CD4-positive, alpha-beta T cell treated with Interleukin-15 for 4 hours (primary cell): ENCODE data around the gene C4BPA.

Source experiments
- DNase-seq: peaks from one replicate; pipeline ENCODE4 v3.0.0-alpha.2; 2020; ENCODE audit warnings: low spot score

Gene C4BPA

GRCh38 chr1:207103892-207104373, at the start of gene C4BPA:
TSS of gene C4BPA (plus strand) at chr1:207104233. CDS start at chr1:207113026, 8,793 bp downstream.
- no peak for DNase-seq

- no peak for DNase-seq
These were observed 49.5 kb upstream of the C4BPA start for GRCh38 chr1:207054491-207054890.

- no peak for DNase-seq
These were observed 48.5 kb upstream of the C4BPA start for GRCh38 chr1:207055386-207056001.

- DNase-seq: no peak
These were observed 47.4 kb upstream of the C4BPA start for GRCh38 chr1:207056673-207057072.

- DNase-seq: no peak
These were observed 45.8 kb upstream of the C4BPA start for GRCh38 chr1:207058252-207058651.

DNA sequence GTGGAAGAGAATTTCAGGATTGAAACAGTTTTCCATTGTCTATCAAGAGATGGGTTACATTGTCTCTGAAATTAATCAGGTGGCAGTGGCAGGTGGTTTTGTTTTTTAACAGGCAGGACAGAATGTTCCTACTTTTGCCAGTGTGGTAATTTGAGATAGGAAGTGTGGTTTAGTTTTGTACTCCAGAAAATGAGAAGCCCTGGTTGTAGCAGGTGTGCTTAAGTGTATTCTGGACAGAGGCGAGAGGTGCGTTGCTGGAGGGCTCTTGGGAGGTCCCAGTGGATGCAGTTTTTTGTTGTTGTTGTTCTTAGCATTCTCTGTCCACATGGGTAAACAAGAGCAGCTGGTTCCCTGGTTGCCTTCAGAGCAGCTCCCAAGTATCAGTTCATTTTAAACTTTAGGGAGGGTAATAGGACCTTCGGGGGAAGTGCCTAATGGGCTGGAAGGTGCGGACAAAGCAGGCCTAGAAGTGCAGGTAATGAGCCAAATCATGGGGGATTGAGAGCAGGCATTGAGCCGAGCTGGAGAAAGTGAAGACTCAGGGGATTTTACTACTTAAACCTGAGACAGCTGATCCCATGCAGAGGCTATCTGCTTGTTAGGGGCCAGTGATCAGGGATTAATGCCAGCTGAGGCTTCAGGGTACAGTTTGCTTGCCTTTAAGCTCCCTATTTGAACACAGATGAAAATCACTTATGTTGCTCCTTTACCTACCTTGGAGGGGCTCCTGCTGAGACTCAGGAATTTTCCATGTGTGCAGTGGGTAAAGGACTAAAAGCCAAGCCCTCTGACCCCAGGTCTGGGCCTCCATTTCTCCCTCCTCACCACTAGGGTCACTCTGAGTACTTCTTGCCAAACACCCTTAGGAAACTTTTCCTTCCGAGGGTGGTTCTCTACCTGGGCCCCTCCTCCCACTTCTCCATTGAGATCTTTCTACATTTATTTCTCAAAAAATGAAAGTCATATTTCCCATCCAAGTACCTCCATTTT, 44.9 kb upstream of the C4BPA start:
- no peak for DNase-seq

- no peak for DNase-seq
These were observed 44.2 kb upstream of the C4BPA start for GRCh38 chr1:207059881-207060280.

- DNase-seq: no peak
These were observed 43.4 kb upstream of the C4BPA start for GRCh38 chr1:207060596-207060995.

- DNase-seq: no peak
These were observed 42.0 kb upstream of the C4BPA start for GRCh38 chr1:207062058-207062457.

- DNase-seq: no peak
These were observed 41.0 kb upstream of the C4BPA start for GRCh38 chr1:207063014-207063413.

- no peak for DNase-seq
These were observed 39.5 kb upstream of the C4BPA start for GRCh38 chr1:207064561-207064960.

- no peak for DNase-seq
These were observed 36.8 kb upstream of the C4BPA start for GRCh38 chr1:207067185-207067584.

DNA sequence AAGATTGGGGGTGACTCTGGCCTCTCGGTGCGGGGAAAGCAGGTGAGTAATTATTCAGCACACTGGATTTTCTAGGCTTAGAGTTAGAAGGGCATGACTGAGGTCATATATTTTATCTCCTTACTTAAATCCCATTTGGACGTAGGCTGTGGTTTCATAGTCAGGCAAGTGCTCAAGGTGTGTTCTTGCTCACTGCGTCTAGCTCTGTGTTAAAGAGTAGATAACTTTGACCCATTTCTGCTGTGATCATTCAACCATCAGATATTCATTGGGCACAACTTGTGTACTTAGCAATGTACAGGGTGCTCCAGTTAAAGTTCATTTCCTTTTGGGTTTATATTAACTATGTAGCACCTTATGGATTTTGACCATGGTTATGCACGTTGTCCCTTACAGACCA, 36.4 kb upstream of the C4BPA start:
- no peak for DNase-seq

GRCh38 chr1:207069061-207069460, 35.0 kb upstream of the C4BPA start:
- DNase-seq: no peak

- no peak for DNase-seq
These were observed 34.1 kb upstream of the C4BPA start for GRCh38 chr1:207069858-207070506.

GRCh38 chr1:207070811-207071210, 33.2 kb upstream of the C4BPA start:
- DNase-seq: no peak

- no peak for DNase-seq
These were observed 32.6 kb upstream of the C4BPA start for GRCh38 chr1:207071426-207071825.

DNA sequence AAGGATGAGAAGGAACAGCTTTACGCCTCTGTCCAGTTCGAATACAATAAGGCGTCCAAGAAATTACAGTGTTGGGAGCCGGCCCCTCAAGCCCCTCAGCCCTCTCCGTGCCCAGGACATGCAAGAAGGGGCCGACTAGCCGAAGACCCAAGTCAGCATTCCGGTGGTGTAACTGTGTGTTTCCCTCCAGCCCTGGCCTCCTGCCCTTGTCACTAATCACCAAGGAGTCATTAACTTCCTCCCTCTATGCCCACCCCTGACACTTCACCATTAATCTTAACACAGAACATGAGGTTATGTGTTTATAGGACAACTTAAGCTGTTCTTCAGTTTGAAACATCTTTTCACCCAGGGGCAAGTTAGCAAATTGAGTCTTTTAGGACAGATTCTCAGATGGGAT, 31.8 kb upstream of the C4BPA start:
- no peak for DNase-seq

- no peak for DNase-seq
These were observed 29.9 kb upstream of the C4BPA start for GRCh38 chr1:207073906-207074820.

DNA sequence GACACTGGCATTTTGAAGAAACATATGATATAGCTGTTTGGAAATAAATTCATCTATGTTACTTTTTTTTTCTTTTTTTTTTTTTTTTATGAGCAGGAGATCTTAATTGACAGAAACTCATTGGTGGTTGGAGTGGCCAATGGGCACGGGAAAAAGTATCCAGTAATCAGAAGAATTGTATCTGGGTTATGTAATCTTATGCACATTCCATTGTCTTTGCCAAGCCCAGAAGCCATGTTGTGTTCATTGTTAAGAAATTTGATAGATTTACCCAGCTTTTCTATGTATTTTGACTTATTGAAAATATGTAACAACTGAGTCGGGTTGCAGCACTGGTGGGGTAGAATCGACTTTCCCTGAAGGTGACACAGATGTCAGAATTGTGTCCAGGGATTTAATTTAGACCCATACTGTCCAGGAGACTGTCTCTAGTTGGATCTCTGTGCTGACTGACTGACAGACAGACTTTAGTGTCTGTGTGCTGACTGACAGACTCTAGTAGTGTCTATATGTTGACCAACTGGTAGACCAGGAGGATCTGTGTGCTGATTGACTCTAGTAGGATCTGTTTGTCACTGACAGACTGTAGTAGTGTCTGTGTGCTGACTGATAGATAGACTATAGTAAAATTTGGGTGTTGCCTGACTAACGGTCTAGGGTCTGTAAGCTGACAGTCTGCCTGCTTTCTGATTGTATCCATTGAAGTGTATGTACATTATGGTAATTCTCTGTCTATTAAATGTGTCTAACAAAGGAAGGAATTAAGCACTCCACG, 27.7 kb upstream of the C4BPA start:
- no peak for DNase-seq

DNA sequence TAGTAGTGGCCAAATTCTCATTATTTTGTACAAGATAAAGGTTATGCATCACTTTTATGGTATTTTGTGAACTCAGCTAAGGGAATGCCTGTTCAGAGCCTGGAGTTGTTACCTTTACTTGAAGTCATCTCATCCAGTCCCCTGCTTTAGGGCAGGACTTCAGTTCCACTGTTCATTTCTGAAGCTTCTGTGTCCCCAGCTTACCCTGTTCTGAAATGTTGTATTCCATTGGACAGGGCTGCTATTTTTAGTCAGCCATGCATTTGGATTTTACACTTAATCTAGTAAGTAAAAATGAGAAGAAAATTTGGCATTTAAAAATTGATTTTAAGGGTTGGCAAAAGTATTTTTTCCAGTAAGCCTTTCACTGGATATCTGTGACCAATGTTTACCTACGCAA, 27.0 kb upstream of the C4BPA start:
- DNase-seq: no peak
